Left lung (tissue), 10 donors: ENCODE results near the gene UGT2B17. TPM values are rescaled to one million over a fixed set of nuclear protein-coding genes. Genes with fewer than 3 reads are reported as not detected.
"Not testable (repeated sequence)": the region's sequence is repeated elsewhere in the genome, so short reads cannot be mapped to it uniquely, and the experiment has no call there.

Source experiments
- ATAC-seq: fragments of 200-7000 bp; cut with Tn5 transposase; one replicate; pipeline ENCODE4 v1.9.1; 2020; ENCODE audit warnings: moderate library complexity
- DNase-seq, 4 donors: peaks; one replicate each; pipeline ENCODE4 v3.0.0-alpha.2; 2013 to 2020
- H3K27ac ChIP-seq, 2 donors: fragments of 200-600 bp; sonication (generic) in 1 of 2; one replicate each; pipeline versions ENCODE4 v1.5.0 to v1.8.0; 2020 to 2021
- H3K27me3 ChIP-seq, 2 donors: fragments of 200-600 bp; sonication (generic) in 1 of 2; one replicate each; pipeline versions ENCODE4 v1.5.0 to v1.8.0; 2020 to 2021
- H3K36me3 ChIP-seq, 2 donors: fragments of 200-600 bp; sonication (generic) in 1 of 2; one replicate each; pipeline versions ENCODE4 v1.5.0 to v1.8.0; 2020 to 2021
- H3K4me1 ChIP-seq, 2 donors: fragments of 200-600 bp; one replicate each; pipeline ENCODE4 v1.8.0; 2021
- H3K4me3 ChIP-seq, 2 donors: fragments of 200-600 bp; sonication (generic) in 1 of 2; one replicate each; pipeline versions ENCODE4 v1.5.0 to v1.8.0; 2020 to 2021; ENCODE audit warnings: mild to moderate bottlenecking in 1 of 2
- H3K9me3 ChIP-seq, 2 donors: fragments of 200-600 bp; sonication (generic) in 1 of 2; one replicate each; pipeline versions ENCODE4 v1.5.0 to v1.8.0; 2020 to 2021
- intact Hi-C, 2 donors: fragments of 100-400 bp; cut with DNase I; formaldehyde crosslinking; loops; one replicate each; pipeline versions ENCODE4 v1.11.2 to v1.14.2; 2022
- polyA plus RNA-seq, 6 donors: library from polyadenylated mRNA; unstranded; fragments of 120-200 nt; gene quantifications; one replicate each; pipeline ENCODE4 v1.2.1, GENCODE V29; 2013; ENCODE audit not compliant: insufficient read length in 6 of 6
- total RNA-seq, 2 donors: library from RNA; stranded (reverse); fragmentation: NEBNext Ultra II Directional; extraction: Animal tissue kit (Norgen Biotek cat#: 25700); gene quantifications; one replicate each; pipeline ENCODE4 v1.2.1, GENCODE V29; 2021
- TF ChIP-seq, protein P1 (sequence below), 2 donors: fragments of 200-600 bp; sonication (generic) in 1 of 2; IDR thresholded peaks; one replicate each; pipeline versions ENCODE4 v1.5.0 to v1.8.0; 2021; ENCODE audit warnings: antibody characterized with exemption in 2 of 2
- donor health status: DM: no; HTN: yes; CAD: no.
- donor health status: DM: no; HTN: no; CAD: no.

UGT2B17 gene
- total and polyA plus RNA-seq, 8 donors = 0.13 to 2.7 (median 0.54) TPM; not detected in 3

DNA sequence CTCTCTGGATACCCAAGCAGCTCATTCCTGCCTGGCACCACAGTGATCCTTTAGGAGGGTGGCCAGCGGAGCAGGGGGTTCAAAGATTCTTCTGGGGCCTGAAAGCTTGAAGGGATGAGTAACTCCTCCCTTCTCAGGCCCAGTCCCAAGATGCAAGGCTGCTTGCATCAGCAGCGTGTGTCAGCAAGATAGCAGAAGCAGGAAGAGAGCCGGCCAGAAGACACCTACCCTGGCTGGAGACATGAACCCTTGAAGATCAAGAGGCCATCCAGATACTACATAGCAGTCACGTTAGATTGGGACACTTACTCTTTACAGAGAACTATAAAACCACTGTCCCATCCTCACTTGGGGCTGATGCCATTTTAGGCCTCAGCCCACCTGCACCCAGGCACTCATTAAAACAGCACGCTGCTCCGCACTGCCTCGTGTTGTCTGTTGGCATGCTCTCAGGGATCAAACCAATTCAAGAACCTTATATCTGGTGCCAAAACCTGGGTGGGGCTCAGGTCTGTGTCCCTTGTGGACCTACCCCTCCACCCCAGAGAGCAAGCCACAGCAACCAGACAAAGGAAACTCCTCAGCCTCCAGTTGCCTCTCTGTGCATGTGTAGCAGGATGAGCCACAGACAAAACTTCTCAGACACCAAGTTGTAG lies 6.5 kb downstream of the UGT2B17 start:
- Histone ChIP-seq H3K9me3 (no peaks in the 10 kb centered on the region), H3K4me1 (no peaks in the 10 kb centered on the region), H3K4me3 (no peak overlapping the region), H3K36me3 (no peaks in the 10 kb centered on the region), H3K27ac (no peak overlapping the region), H3K27me3 (no peaks in the 10 kb centered on the region)
- intact Hi-C loops = no loop called here
- TF ChIP-seq, protein P1, sequence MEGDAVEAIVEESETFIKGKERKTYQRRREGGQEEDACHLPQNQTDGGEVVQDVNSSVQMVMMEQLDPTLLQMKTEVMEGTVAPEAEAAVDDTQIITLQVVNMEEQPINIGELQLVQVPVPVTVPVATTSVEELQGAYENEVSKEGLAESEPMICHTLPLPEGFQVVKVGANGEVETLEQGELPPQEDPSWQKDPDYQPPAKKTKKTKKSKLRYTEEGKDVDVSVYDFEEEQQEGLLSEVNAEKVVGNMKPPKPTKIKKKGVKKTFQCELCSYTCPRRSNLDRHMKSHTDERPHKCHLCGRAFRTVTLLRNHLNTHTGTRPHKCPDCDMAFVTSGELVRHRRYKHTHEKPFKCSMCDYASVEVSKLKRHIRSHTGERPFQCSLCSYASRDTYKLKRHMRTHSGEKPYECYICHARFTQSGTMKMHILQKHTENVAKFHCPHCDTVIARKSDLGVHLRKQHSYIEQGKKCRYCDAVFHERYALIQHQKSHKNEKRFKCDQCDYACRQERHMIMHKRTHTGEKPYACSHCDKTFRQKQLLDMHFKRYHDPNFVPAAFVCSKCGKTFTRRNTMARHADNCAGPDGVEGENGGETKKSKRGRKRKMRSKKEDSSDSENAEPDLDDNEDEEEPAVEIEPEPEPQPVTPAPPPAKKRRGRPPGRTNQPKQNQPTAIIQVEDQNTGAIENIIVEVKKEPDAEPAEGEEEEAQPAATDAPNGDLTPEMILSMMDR (IDR thresholded peaks at IDR 0.05) = no peak
- ATAC-seq = no peak
- DNase-seq = no peak

DNA sequence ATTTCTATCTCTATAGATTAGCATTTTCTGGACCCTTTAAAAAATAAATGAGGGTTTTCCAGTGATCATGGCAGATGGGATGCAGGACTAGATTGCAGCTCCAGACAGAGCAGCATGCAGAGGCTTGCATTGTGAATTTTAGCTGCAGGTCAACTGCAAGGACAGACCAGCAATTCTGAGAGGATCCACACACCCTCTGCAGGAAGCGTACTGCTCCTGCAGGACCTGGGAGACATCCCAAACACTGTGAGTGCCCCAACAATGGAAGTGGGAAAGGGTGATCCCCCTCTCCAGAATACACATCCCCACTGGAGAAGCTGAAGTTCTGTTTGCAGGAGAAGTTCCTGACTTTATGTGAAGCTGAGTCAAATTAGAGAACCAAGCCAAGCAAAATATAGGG lies 7.1 kb downstream of the UGT2B17 start:
- H3K27ac ChIP-seq, DNase-seq, ATAC-seq, H3K27me3 ChIP-seq, H3K4me3 ChIP-seq, intact Hi-C loops, H3K9me3 ChIP-seq, H3K4me1 ChIP-seq, H3K36me3 ChIP-seq: not testable (repeated sequence)

DNA sequence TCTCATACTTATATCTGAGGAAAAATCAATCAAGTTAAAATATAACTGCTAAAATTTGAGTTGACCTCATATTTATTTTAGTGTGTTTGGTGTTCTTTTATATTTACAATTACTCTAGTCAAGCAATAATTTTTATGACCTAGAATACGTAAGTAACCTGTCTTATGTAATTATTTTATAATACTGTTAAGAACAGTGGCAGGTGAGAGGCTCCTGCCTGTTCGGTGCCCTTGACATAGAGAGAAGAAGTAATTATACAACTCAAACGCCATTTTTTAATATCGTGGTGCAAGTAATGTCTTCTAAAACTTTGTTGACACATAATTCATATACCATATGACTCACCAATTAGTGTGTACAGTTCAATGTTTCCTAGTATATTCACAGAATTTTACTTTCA lies 7.6 kb downstream of the UGT2B17 start:
- ATAC-seq, H3K4me3 ChIP-seq, H3K4me1 ChIP-seq, H3K9me3 ChIP-seq, H3K27me3 ChIP-seq, H3K27ac ChIP-seq, DNase-seq, intact Hi-C loops, H3K36me3 ChIP-seq: not testable (repeated sequence)

DNA sequence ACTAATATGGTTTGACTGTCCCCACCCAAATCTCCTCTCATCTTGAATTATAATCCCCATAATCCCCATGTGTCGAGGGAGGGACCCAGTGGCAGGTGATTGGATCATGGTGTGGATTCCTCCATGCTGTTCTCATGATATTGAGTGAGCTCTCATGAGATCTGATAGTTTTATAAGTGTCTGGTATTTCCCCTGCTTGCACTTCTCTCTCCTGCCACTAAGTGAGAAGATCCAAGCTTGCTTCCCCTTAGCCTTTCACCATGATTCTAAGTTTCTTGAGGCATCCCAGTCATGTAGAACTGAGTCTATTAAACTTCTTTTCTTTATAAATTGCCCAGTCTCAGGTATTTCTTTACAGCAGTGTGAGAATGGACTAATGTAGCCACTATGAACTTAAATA lies 9.8 kb downstream of the UGT2B17 start:
- H3K9me3 ChIP-seq, DNase-seq, H3K27ac ChIP-seq, ATAC-seq, H3K4me1 ChIP-seq, intact Hi-C loops, H3K27me3 ChIP-seq, H3K36me3 ChIP-seq, H3K4me3 ChIP-seq: not testable (repeated sequence)

DNA sequence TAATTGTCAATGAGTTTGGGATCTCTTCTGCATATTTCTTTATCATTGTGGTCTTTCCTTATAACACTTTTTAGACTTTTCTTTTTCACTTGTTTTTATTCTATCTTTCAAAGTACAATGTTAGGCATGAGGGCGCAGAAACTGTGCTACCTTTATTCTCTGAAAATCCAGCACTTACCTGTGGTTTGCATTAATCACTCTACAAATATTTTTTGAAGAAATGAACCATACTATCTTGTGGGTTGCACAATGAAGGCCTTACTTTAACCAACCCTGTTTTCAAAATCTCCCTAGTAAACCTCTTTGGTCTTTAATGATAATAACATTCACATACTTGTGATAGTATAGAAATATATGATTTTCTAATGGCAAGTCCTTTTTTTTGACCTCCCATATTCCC lies 11.0 kb downstream of the UGT2B17 start:
- H3K4me1 ChIP-seq, H3K4me3 ChIP-seq, ATAC-seq, DNase-seq, H3K9me3 ChIP-seq, H3K36me3 ChIP-seq, intact Hi-C loops, H3K27me3 ChIP-seq, H3K27ac ChIP-seq: not testable (repeated sequence)

DNA sequence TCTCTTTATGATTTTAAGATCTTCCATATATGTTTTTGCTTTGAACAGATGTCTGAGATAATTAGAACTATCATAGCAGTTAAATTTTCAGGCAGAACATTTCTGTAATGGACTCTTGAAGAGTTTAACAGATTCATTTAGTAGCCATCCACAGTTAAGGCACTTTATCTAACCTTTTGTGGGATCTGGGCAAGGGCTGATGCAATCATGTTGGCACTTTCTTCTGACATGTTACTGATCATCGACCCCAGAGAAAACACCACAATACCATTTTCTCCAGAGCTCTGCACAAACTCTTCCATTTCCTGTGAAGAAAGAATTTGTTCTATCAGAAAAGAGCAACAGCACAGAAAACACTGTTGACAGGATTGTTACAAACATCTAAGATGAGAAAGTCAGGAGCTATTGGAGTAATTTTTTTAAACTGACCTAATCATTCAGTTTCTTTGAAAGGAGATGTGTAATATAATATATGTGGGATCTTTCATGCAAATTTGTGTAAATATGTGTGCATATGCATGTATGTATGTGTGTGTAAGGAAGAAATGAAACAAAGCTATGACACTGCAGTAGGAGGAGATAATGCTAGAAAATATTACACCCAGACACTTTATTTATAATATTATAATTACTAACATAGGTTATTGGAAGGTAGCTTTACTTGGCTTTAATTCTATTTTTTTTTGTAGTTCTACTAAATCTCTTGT lies 15.6 kb downstream of the UGT2B17 start:
- H3K4me1 ChIP-seq, H3K9me3 ChIP-seq, intact Hi-C loops, H3K36me3 ChIP-seq, H3K27me3 ChIP-seq, DNase-seq, H3K27ac ChIP-seq, H3K4me3 ChIP-seq, ATAC-seq: not testable (repeated sequence)

DNA sequence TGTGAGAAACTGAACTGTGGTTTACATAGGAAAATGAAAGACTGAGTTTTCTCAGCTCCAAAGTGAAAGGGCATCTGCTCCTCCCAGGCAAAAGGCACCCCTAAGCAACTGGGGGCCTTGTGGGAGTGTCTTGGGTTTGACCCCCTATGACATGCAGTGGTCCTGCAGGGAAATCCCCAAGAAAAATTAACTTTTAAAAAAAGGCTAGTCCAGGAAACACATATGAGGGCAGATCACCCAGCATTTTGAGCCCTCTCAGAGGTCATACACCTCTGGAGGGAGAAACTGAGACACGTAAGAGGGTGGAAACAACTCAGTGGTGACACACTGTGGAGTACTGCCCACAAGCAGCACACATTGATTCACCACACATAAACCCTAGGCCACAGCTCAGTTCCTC lies 22.3 kb downstream of the UGT2B17 start:
- H3K27me3 ChIP-seq, H3K27ac ChIP-seq, H3K4me1 ChIP-seq, DNase-seq, H3K9me3 ChIP-seq, H3K36me3 ChIP-seq, ATAC-seq, intact Hi-C loops, H3K4me3 ChIP-seq: not testable (repeated sequence)

DNA sequence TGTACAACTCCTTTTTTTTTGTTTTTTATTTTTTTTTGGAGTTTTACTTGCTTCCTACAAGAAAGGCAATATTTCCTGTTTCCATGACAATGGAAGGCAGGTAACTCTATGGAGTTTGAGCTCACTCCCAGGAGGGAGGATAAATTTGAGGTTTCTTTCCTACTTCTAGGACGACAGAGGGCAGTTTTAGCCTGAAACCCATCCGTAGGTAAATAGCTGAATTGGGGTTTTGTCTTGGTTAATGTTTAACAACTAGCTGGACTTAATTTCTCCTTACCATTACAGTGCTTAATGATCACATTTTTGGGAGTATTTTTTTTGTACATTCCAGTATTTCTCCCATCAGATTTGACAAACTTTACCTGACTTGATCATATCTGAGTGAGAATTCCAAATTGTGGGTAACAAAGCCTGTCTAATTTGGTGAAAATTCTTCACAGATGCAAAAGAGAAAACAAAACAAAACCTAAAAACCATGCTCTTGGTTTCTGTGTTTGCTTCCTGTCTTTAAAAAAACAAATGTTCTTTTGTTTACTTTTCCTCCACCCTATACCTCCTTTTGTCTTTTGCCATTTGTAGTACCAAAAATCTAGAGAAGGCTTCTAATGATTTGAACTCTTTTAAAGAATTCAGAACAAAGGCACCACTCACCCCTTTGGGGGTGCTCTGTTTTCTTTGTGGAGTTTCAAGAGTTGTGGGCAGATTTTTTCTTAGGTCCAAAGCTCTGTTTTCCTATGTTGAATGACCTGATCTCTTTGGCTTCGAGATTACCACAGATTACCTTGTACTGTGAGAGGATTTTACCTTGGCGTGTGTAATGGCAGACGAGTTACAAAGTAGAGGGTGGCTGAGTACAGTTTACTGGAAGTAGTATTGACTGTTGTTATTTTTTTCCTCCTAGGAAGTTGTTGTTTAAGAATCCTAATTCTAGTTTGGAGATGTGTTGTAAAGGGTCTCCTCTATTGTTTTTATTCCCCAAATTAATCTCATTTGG lies 23.0 kb downstream of the UGT2B17 start:
- H3K9me3 ChIP-seq, H3K4me1 ChIP-seq, intact Hi-C loops, H3K27ac ChIP-seq, H3K27me3 ChIP-seq, H3K4me3 ChIP-seq, ATAC-seq, DNase-seq, H3K36me3 ChIP-seq: not testable (repeated sequence)

DNA sequence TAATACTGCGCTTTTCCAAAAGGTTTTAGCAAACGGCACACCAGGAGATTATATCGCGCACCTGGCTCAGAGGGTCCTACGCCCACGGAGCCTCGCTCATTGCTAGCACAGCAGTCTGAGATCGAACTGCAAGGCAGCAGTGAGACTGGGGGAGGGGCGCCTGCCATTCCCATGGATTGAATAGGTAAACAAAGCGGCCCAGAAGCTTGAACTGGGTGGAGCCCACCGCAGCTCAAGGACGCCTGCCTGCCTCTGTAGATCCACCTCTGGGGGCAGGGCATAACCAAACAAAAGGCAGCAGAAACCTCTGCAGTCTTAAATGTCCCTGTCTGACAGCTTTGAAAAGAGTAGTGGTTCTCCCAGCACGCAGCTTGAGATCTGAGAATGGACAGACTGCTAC lies 33.4 kb downstream of the UGT2B17 start:
- H3K27me3 ChIP-seq, H3K9me3 ChIP-seq, H3K36me3 ChIP-seq, H3K4me1 ChIP-seq, H3K27ac ChIP-seq, H3K4me3 ChIP-seq, intact Hi-C loops, ATAC-seq: not testable (repeated sequence)
- peak in 1 of 4 donors; percentile 46 for DNase-seq
